ENCODE data around the gene SV2B.
"Not testable (repeated sequence)": the region's sequence is repeated elsewhere in the genome, so short reads cannot be mapped to it uniquely, and the experiment has no call there.

The SV2B gene, protein sequence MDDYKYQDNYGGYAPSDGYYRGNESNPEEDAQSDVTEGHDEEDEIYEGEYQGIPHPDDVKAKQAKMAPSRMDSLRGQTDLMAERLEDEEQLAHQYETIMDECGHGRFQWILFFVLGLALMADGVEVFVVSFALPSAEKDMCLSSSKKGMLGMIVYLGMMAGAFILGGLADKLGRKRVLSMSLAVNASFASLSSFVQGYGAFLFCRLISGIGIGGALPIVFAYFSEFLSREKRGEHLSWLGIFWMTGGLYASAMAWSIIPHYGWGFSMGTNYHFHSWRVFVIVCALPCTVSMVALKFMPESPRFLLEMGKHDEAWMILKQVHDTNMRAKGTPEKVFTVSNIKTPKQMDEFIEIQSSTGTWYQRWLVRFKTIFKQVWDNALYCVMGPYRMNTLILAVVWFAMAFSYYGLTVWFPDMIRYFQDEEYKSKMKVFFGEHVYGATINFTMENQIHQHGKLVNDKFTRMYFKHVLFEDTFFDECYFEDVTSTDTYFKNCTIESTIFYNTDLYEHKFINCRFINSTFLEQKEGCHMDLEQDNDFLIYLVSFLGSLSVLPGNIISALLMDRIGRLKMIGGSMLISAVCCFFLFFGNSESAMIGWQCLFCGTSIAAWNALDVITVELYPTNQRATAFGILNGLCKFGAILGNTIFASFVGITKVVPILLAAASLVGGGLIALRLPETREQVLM

DNA sequence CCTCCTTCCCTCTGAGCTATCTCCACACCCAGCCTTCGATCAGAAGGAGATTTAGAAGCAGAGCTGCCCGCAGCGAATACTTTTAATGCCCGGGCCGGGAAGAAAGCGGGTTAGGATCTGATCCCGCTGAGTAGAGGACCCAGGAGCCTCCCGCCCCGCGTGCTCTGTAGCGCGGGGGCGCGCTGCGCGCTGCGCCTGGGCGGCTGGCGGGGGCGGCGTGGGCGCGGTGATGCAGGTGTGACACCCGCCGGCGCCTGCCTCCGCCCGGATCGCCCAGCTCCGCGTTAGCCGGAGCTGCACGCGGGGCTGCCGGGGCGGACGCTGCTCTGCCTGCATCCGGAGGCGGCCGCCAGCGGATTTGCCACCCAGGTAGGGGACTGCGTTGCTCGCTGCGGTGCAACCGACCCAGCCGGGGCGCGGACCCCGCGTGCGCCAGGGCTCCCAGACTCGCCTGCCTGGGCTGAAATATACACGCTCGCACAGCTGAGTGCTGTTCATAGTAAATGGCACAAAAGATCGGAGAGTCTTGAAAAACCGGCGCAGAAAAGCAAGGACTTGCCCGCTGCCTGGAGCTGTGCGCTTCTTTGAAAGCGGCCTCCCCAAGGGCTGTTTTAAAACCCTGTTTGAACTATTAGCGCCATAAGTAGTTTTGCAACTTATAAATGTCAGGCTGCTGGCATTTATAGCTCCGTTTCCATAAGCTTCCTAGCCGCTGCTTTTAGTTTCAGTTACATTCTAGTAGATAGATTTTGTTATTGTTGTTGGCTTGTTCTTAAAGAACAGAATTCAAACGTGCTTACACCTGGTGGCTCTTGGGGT is at the start of gene SV2B:
SV2B (plus strand) TSS at position 263 of the 819 bp plus-strand sequence. CDS start 126,007 bp downstream, outside the sequence.
- DNase-seq (ENCODE audit: low spot score), result no peak

- no peak for DNase-seq (ENCODE audit: low spot score)
These were observed 48.8 kb upstream of the SV2B start for GRCh38 chr15:91051248-91051647.

DNA sequence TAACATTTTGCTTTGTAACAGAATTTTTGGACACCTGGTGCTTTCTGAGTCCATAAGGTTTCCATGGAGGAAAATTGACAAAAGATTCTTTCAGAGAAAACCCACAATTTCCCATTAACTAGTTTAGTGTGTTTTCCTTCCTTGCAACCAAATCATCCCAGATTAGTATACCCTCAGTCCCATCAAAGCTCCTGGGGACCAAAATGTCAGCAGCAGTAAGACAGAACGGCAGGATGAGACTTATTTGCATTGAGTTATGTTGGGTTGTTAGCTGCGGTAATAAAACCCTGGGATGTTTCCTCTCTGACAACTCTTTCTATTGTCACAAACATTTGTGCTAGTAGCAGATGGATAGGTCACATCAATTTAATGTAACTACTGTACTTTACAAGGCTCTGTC is 45.2 kb upstream of the SV2B start:
- DNase-seq (ENCODE audit: low spot score), result no peak

- peak; percentile 62 for DNase-seq (ENCODE audit: low spot score)
These were observed 44.3 kb upstream of the SV2B start for GRCh38 chr15:91055548-91056331.

GRCh38 chr15:91061230-91061629 is 38.8 kb upstream of the SV2B start:
- DNase-seq (ENCODE audit: low spot score), result no peak

GRCh38 chr15:91061997-91062396 is 38.1 kb upstream of the SV2B start:
- no peak for DNase-seq (ENCODE audit: low spot score)

DNA sequence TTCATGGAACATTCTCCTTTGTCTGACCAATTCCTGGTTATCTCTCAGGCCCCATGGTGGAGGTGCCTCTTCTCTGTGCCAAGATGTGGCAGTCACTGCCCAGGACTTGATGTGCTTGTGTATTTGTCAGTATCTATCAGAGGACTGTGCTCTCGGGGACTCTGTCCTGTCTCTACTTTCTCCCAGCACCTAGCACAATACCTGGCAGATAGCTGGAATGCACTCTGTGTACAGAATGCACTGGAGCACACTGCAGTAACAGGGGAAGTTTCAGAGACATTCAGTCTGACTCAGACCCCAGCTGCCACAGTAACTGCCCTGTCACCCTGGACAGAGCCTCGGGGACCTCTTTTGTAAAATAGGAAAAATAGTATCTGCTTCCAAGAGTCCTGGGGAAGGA is 34.6 kb upstream of the SV2B start:
- DNase-seq (ENCODE audit: low spot score), result no peak

DNA sequence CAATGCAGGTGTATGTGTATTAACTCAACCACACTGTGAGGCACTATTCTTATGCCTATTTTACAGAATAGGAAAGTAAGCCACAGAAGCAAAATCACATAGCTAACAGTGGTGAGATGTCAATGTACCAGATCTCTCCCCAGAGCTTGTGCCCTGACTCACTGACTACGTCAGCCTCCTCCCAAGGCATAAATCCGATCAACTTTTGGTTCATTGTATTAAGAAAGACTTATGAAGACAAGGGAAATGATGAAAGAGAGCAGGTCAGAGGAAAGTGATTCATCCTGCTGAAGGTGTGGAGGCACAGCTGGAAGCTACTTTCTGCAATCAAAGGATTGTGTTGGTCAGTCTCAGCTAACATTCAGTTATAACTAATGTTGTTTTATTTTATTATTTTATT is 33.0 kb upstream of the SV2B start:
- no peak for DNase-seq (ENCODE audit: low spot score)

GRCh38 chr15:91068436-91068835 is 31.6 kb upstream of the SV2B start:
- DNase-seq (ENCODE audit: low spot score), result no peak

- no peak for DNase-seq (ENCODE audit: low spot score)
These were observed 31.1 kb upstream of the SV2B start for GRCh38 chr15:91068966-91069365.

DNA sequence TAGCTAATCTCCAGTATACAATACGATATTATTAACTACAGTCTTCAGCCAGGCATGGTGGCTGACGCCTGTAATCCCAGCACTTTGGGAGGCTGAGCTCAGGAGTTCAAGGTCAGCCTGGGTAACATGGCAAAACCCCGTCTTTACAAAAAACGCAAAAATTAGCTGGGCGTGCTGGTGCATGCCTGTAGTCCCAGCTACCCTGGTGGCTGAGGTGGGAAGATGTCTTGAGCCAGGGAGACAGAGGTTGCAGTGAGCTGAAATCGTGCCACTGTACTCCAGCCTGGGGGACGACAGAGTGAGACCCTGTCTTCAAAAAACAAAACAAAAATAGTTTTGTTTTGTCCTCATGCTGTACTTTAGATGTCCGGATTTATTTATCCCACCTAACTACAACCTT is 29.2 kb upstream of the SV2B start:
- no peak for DNase-seq (ENCODE audit: low spot score)

- no peak for DNase-seq (ENCODE audit: low spot score)
These were observed 27.9 kb upstream of the SV2B start for GRCh38 chr15:91072161-91072560.

- DNase-seq (ENCODE audit: low spot score), result no peak
These were observed 27.0 kb upstream of the SV2B start for GRCh38 chr15:91073077-91073476.

GRCh38 chr15:91073768-91074167 is 26.3 kb upstream of the SV2B start:
- DNase-seq (ENCODE audit: low spot score), result no peak

DNA sequence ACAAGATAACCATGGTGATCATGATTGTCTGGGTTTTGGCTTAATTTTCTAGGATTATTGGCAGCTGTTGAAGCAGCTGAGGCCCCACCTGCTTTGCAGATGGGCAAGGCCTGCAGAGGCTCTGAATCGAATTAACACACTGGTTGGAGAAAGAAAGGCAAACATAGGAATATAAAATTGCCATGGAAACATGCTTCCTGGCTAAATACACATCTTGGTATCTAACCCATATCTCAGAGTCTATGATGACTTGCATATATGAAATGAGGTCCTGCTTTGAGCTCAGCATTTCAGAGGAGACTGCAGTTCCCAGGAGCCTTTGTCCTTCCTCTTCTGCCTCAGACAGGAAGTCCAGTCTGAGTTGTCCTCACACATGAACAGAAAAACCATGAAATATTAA is 24.3 kb upstream of the SV2B start:
- DNase-seq (ENCODE audit: low spot score), result no peak

DNA sequence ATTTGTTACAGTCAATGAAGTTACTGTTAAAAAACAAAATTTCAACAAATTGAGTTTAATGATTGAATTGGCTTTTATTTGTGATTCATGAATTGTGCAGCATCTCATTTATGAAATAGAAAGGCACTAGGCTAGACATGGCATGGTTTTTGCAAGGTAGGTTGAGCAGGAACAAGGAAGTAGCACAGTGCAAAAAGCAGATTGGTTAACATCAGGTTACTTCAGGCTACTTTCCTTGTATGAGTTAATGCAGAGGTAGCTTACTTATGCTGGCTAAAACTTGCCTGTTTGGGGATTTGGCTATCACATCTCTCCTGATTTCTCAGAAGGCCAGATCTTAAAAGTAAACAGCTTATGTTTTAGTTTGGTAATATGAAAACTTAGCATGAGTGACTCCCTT is 23.0 kb upstream of the SV2B start:
- DNase-seq (ENCODE audit: low spot score), result no peak

DNA sequence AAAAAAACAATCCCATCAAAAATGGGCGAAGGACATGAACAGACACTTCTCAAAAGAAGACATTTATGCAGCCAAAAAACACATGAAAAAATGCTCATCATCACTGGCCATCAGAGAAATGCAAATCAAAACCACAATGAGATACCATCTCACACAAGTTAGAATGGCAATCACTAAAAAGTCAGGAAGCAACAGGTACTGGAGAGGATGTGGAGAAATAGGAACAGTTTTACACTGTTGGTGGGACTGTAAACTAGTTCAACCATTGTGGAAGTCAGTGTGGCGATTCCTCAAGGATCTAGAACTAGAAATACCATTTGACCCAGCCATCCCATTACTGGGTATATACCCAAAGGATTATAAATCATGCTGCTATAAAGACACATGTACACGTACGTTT is 6.2 kb upstream of the SV2B start:
- not testable (repeated sequence) for DNase-seq (ENCODE audit: low spot score)

GRCh38 chr15:91098451-91098850 is 1.6 kb upstream of the SV2B start:
- no peak for DNase-seq (ENCODE audit: low spot score)

DNA sequence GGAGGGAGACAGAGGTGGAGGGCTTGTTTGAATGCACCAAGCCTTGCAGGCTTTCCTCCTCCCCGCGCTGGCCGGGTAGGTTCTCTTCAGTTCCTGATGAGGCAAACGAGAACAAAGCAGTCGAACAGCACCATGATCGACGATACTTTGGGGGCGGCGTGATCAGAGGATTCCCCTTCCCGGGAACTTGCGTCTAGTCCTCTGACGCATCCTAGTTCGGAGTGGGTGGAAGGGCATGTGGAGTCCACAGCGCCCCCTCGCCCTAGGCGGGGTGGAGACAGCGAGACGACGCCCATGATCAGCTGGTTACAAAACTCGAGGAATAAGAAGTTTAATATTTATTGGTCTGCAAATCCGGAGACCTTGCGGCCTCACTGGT is 452 bp upstream of the SV2B start:
- DNase-seq (ENCODE audit: low spot score), result no peak

GRCh38 chr15:91100814-91101607 is 954 bp downstream of the SV2B start:
- DNase-seq (ENCODE audit: low spot score), result no peak

DNA sequence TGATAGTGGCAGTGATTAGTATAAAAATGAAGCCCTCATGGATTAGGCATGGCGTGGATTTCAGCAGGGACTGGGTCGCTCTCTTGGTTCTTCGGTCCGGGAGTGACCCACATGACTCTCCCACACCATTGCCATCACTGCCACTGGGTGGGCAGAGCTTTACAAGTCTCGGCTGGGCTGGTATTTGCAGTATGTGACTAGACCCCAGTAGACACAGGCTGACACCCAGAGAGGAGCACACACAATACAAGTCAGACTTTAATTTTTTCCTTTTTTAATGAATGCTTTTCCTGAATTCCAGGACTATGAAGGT is 1.5 kb downstream of the SV2B start:
- DNase-seq (ENCODE audit: low spot score), result no peak

Data from NAMALWA (cell line).